HEK293 (cell line): ENCODE results near the gene DCAKD.

Experiments
- CTCF ChIA-PET: fragments of 350-600 bp; formaldehyde crosslinking; extraction: SDS; loops from one replicate; lab custom pipeline; 2021; ENCODE audit warnings: antibody characterized with exemption; lab: Yijun Ruan, JAX
- POLR2A ChIA-PET: fragments of 300-600 bp; formaldehyde crosslinking; extraction: SDS; loops from one replicate; lab custom pipeline; 2020; ENCODE audit warnings: antibody characterized with exemption, inconsistent platforms; lab: Yijun Ruan, JAX
- H3K27ac ChIP-seq: fragments of 200-500 bp; sonication (Bioruptor generic); 2 replicates; pipeline ENCODE4 v1.5.1; 2014; ENCODE audit warnings: low read depth, low read length, control low read depth, inconsistent platforms; ENCODE audit errors: extremely low read depth
- H3K36me3 ChIP-seq, 2 experiments: fragments of 200-500 bp in 1 of 2; sonication (Bioruptor generic) in 1 of 2; 1 replicate in 1 of 2; 2 replicates in 1 of 2; pipeline ENCODE4 v1.5.1; 2014 to 2017; ENCODE audit warnings: inconsistent platforms in 2 of 2, low read length in 2 of 2; ENCODE audit not compliant: control insufficient read depth in 2 of 2, insufficient read depth in 1 of 2
- H3K4me1 ChIP-seq: fragments of 200-500 bp; sonication (Bioruptor generic); 2 replicates; pipeline ENCODE4 v1.5.1; 2014; ENCODE audit warnings: mild to moderate bottlenecking, low read length, inconsistent platforms; ENCODE audit not compliant: control insufficient read depth, insufficient read depth
- H3K4me3 ChIP-seq: 2 replicates; pipeline ENCODE4 v1.5.1; 2011; ENCODE audit warnings: low read depth, mild to moderate bottlenecking, control low read depth, low read length, moderate library complexity
- H3K9me3 ChIP-seq: fragments of 200-500 bp; sonication (Bioruptor generic); 2 replicates; pipeline ENCODE4 v1.5.1; 2014; ENCODE audit warnings: low read depth, low read length, inconsistent platforms; ENCODE audit not compliant: control insufficient read depth, insufficient read depth
- CTCF ChIP-seq: fragments of 450-650 bp; formaldehyde crosslinking; IDR thresholded peaks from 2 replicates; pipeline ENCODE4 v1.5.1; 2016; ENCODE audit warnings: missing biosample characterization, missing genetic modification characterization
- FEZF1 ChIP-seq: fragments of 450-650 bp; formaldehyde crosslinking; IDR thresholded peaks from 2 replicates; pipeline ENCODE4 v1.5.1; 2016; ENCODE audit warnings: missing biosample characterization, missing genetic modification characterization
- MYNN ChIP-seq: fragments of 450-650 bp; formaldehyde crosslinking; IDR thresholded peaks from 2 replicates; pipeline ENCODE4 v1.5.1; 2016; ENCODE audit warnings: missing biosample characterization, missing genetic modification characterization, borderline replicate concordance
- ZNF157 ChIP-seq: fragments of 450-650 bp; formaldehyde crosslinking; IDR thresholded peaks from 2 replicates; pipeline ENCODE4 v1.5.1; 2016; ENCODE audit warnings: missing biosample characterization, missing genetic modification characterization
- ZNF2 ChIP-seq: fragments of 450-650 bp; formaldehyde crosslinking; IDR thresholded peaks from 2 replicates; pipeline ENCODE4 v1.5.1; 2016; ENCODE audit warnings: missing biosample characterization, missing genetic modification characterization
- ZNF521 ChIP-seq: fragments of 450-650 bp; formaldehyde crosslinking; IDR thresholded peaks from 2 replicates; pipeline ENCODE4 v1.5.1; 2017; ENCODE audit warnings: missing biosample characterization, mild to moderate bottlenecking, missing genetic modification characterization
- ZNF555 ChIP-seq: fragments of 450-650 bp; formaldehyde crosslinking; conservative IDR thresholded peaks from 2 replicates; pipeline ENCODE4 v1.5.1; 2017; ENCODE audit warnings: missing biosample characterization, mild to moderate bottlenecking, missing genetic modification characterization, inconsistent platforms
- ZNF558 ChIP-seq: fragments of 450-650 bp; formaldehyde crosslinking; IDR thresholded peaks from 2 replicates; pipeline ENCODE4 v1.5.1; 2016; ENCODE audit warnings: missing biosample characterization, missing genetic modification characterization
- ZNF624 ChIP-seq: fragments of 450-650 bp; formaldehyde crosslinking; IDR thresholded peaks from 2 replicates; pipeline ENCODE4 v1.5.1; 2017; ENCODE audit warnings: missing biosample characterization, missing genetic modification characterization
- TF ChIP-seq, protein P1 (sequence below): fragments of 450-650 bp; formaldehyde crosslinking; conservative IDR thresholded peaks from 2 replicates; pipeline ENCODE4 v1.5.1; 2016; ENCODE audit warnings: low read depth, missing biosample characterization, missing genetic modification characterization

Gene DCAKD

DNA sequence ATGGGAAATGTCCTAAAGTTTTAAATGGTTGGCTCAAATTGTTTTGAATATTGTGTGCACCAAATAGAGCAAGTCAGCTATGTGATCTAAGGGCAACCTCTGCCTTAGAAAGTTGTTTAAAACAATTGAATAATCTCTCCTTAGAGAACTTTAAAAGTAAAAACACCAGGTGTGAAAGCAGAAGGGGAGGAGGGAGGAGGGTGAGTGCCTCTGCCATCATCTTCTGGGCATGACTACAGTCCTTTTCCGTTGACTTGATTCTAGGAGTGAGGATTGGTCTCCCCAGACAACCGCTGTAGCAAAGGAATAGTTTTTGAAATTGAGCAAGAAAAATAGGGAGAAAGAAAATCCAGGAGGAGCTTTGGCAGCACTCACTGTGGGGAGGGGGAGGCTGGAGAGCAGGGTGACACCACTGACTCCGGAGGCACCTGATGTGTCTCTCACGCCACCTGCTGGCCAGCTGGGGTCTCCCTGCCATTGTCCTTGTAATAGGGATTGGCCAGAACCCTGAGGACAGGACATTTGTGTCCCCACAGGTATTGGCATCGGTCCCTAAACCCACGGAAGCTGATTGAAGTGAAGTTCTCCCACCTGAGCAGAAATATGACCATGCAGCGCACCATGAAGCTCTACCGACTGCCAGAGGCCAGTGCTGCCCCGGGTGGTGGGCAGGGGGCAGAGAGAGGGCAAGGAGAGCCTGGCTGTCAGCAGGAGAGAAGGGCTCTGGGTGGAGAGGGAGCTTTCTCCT is 47.6 kb upstream of the DCAKD start (continued):
- no peak for TF ChIP-seq ZNF558 (tag by site-specific recombination)
- TF ChIP-seq ZNF2 = no peak
- TF ChIP-seq, all 188 proteins: peak for 10

DNA sequence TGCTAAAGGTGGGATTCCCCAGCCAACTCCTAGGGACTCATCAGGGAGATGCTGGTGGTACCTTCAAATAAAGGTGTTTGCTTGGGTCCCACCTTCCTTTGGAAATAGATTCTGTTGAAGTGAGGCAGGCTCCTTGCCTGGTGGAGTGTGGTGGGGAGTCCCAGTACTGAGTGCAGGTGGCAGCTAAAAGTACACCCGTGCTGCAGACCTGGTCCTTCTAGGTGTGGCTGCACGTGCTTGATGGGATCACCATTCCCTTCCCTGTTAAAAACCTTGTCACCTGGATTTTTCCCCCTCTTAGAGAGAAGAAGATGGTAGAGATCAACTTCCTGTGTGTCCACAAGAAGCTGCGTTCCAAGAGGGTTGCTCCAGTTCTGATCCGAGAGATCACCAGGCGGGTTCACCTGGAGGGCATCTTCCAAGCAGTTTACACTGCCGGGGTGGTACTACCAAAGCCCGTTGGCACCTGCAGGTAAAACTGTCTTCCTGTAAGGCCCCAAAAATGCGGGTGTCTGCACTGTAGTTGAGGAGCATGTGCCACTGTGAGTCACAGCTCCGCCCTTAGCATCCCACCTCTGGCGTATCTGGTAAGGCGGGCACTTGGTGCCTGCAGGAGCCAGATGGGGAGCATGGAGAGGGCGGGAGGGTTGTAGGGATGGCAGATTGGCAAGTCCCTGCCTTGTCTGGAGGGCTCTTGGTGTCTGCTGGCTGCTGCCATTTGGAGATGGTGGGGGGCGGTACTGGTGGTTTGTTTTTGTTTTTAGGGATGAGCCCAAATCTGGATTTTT is 46.8 kb upstream of the DCAKD start:
- Histone ChIP-seq H3K36me3 (peaks cover 60 to 90% of the 10 kb centered on the region in 2 experiments), H3K9me3 (no peaks in the 10 kb centered on the region), H3K4me3 (no peak overlapping the region), H3K27ac (peak overlapping the region; percentile 37; the same call in 1 of the 2 replicates), H3K4me1 (no peaks in the 10 kb centered on the region)
- TF ChIP-seq ZNF157 (tag by site-specific recombination) (peak; percentile 62; the same call in 1 of the 2 replicates), ZNF555 (no peak)
- CTCF ChIA-PET = interaction anchor here (0.6 to 5.6 kb wide), 44 partner anchors 10 to 566 kb away, joined by 3 to 71 read pairs (median 4); partner anchors contain the start of genes ACBD4, GFAP and PLCD3
- POLR2A ChIA-PET = interaction anchor here (1.0 kb wide), 1 partner anchor 42 kb away, joined by 3 read pairs; no protein-coding TSS in a partner anchor

- CTCF ChIA-PET = interaction anchor here (0.6 to 5.6 kb wide), 16 partner anchors 9 to 319 kb away, joined by 3 to 71 read pairs (median 4); partner anchors contain the start of genes ACBD4 and PLCD3
- TF ChIP-seq MYNN (no peak), ZNF624 (tag by site-specific recombination) (no peak), FEZF1 (tag by site-specific recombination) (no peak), ZNF521 (tag by site-specific recombination) (no peak)
- TF ChIP-seq, all 188 proteins: peak for 0
These were observed 45.5 kb upstream of the DCAKD start for GRCh38 chr17:45096926-45097325.

DNA sequence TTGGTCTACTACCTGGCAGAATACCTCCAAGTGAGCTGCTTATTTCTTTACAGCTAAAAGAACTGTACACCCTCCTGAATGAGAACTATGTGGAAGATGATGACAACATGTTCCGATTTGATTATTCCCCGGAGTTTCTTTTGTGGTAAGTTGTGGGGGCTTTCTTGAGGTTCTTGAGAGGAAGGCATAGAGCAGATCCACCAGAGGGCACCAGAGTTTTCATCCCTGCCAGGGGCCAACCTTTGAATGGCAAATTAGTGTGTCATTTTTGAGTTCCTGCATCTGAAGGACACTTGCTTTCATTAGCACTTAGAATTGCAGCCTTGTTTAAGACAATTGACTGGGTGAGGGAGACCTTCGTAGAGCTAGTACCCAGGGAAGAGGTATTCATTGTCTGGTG is 44.7 kb upstream of the DCAKD start:
- no peaks in the 10 kb centered on the region for H3K4me1 ChIP-seq
- H3K4me3 ChIP-seq = no peak overlapping the region
- H3K36me3 ChIP-seq = peaks cover 56 to 90% of the 10 kb centered on the region in 2 experiments

More at GRCh38 chr17:45096926-45097325, 45.5 kb upstream of the DCAKD start:
- Histone ChIP-seq H3K4me3 (no peak overlapping the region), H3K4me1 (no peaks in the 10 kb centered on the region), H3K27ac (no peak overlapping the region; the same call in 1 of the 2 replicates), H3K9me3 (no peaks in the 10 kb centered on the region), H3K36me3 (peaks cover 56 to 90% of the 10 kb centered on the region in 2 experiments)
- POLR2A ChIA-PET = no interaction called here

More for the DNA sequence above, 44.7 kb upstream of the DCAKD start:
- ChIA-PET CTCF (interaction anchor here (0.7 to 5.6 kb wide), 19 partner anchors 8 to 319 kb away, joined by 3 to 71 read pairs (median 5); partner anchors contain the start of genes ACBD4 and PLCD3), POLR2A (no interaction called here)
- H3K9me3 ChIP-seq = no peaks in the 10 kb centered on the region
- H3K27ac ChIP-seq = no peak overlapping the region
- 0 out of 2 replicates have a peak, but pooled peaks have one; percentile 38 for TF ChIP-seq CTCF
- TF ChIP-seq, protein P1, sequence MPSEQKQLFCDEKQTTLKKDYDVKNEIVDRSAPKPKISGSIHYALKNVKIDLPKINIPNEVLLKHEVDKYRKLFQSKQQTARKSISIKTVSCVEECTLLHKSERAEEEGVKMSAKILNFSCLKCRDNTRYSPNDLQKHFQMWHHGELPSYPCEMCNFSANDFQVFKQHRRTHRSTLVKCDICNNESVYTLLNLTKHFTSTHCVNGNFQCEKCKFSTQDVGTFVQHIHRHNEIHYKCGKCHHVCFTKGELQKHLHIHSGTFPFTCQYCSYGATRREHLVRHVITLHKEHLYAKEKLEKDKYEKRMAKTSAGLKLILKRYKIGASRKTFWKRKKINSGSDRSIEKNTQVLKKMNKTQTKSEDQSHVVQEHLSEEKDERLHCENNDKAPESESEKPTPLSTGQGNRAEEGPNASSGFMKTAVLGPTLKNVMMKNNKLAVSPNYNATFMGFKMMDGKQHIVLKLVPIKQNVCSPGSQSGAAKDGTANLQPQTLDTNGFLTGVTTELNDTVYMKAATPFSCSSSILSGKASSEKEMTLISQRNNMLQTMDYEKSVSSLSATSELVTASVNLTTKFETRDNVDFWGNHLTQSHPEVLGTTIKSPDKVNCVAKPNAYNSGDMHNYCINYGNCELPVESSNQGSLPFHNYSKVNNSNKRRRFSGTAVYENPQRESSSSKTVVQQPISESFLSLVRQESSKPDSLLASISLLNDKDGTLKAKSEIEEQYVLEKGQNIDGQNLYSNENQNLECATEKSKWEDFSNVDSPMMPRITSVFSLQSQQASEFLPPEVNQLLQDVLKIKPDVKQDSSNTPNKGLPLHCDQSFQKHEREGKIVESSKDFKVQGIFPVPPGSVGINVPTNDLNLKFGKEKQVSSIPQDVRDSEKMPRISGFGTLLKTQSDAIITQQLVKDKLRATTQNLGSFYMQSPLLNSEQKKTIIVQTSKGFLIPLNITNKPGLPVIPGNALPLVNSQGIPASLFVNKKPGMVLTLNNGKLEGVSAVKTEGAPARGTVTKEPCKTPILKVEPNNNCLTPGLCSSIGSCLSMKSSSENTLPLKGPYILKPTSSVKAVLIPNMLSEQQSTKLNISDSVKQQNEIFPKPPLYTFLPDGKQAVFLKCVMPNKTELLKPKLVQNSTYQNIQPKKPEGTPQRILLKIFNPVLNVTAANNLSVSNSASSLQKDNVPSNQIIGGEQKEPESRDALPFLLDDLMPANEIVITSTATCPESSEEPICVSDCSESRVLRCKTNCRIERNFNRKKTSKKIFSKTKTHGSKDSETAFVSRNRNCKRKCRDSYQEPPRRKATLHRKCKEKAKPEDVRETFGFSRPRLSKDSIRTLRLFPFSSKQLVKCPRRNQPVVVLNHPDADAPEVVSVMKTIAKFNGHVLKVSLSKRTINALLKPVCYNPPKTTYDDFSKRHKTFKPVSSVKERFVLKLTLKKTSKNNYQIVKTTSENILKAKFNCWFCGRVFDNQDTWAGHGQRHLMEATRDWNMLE (tag by site-specific recombination) = no peak
- TF ChIP-seq, all 188 proteins: peak for 1
